ENCODE measurements around the gene TRDMT1.

TRDMT1 gene

DNA sequence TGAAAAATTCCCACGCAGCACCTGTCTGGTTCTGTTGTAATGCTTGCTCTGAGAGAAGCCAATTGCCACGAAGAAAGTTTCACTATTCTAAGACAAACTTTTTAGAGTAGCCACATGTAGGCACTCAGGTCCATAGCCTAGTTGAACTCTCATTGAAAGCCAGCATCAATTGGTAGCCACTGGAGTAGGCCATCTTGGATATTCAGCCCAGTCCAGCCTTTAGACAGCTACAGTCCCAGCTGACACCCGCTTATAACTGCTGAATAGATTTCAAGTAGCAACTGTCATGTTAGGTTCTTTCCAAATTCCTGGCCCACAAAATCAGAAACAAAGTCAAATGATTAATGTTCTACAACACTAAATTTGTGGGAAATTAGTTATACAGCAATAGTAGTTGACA lies 103.5 kb downstream of the TRDMT1 start:
- no peak for DNase-seq (ENCODE audit: low read depth)

Measured in EH (cell line).